Astrocyte of the spinal cord (primary cell): Measurements from ENCODE around the gene PIBF1.
"Not testable (repeated sequence)": the region's sequence is repeated elsewhere in the genome, so short reads cannot be mapped to it uniquely, and the experiment has no call there.

Experiments used
- DNase-seq: peaks from one replicate; pipeline ENCODE4 v3.0.0; 2011; ENCODE audit warnings: low read depth, low spot score
- H3K4me3 ChIP-seq: 2 replicates; pipeline ENCODE4 v1.5.1; 2011; ENCODE audit warnings: low read depth, mild to moderate bottlenecking, low read length, moderate library complexity
- in situ Hi-C: cut with HindIII; loops from 2 replicates; pipeline ENCODE4 v1.10.0; 2017; ENCODE audit warnings: low sequenced_read_pairs
- TF ChIP-seq, protein P1 (sequence below): IDR thresholded peaks from 2 replicates; pipeline ENCODE4 v1.5.1; 2012; ENCODE audit warnings: low read depth, mild to moderate bottlenecking, low read length, inconsistent platforms

PIBF1 gene

DNA sequence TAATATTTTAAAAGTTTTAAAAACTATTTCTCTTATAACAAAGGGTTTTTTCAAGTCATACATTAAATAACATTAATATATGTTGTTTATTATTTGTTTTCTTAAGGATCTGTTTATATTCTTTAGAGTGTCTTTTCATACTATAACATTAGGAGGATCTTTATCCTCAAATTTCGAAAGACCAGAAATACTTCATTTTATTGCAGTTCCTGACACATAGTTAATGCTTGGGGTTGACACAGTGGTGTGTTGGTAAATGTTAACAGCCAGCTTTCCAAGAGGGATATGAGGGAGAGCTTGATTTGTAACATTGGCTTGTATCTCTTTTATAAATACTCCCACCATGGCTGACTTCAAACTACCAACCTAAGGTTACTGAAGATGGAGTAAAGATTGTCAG lies 150.3 kb downstream of the PIBF1 start:
- no peak for DNase-seq
- TF ChIP-seq, protein P1, sequence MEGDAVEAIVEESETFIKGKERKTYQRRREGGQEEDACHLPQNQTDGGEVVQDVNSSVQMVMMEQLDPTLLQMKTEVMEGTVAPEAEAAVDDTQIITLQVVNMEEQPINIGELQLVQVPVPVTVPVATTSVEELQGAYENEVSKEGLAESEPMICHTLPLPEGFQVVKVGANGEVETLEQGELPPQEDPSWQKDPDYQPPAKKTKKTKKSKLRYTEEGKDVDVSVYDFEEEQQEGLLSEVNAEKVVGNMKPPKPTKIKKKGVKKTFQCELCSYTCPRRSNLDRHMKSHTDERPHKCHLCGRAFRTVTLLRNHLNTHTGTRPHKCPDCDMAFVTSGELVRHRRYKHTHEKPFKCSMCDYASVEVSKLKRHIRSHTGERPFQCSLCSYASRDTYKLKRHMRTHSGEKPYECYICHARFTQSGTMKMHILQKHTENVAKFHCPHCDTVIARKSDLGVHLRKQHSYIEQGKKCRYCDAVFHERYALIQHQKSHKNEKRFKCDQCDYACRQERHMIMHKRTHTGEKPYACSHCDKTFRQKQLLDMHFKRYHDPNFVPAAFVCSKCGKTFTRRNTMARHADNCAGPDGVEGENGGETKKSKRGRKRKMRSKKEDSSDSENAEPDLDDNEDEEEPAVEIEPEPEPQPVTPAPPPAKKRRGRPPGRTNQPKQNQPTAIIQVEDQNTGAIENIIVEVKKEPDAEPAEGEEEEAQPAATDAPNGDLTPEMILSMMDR: no peak
- no peak overlapping the region for H3K4me3 ChIP-seq
- in situ Hi-C loops: no loop called here

DNA sequence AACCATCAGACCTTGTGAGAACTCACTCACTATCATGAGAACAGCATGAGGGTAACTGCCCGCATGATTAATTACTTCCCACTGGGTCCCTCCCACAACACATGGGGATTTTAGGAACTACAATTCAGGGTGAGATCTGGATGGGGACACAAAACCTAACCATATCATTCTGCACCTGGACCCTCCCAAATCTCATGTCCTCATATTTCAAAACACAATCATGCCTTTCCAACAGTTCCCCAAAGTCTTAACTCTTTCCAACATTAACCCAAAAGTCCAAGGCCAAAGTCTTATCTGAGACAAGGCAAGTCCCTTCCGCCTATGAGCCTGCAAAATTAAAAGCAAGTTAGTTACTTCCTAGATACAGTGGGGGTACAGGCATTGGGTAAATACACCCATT lies 164.3 kb downstream of the PIBF1 start:
- DNase-seq, H3K4me3 ChIP-seq, in situ Hi-C loops: not testable (repeated sequence)

DNA sequence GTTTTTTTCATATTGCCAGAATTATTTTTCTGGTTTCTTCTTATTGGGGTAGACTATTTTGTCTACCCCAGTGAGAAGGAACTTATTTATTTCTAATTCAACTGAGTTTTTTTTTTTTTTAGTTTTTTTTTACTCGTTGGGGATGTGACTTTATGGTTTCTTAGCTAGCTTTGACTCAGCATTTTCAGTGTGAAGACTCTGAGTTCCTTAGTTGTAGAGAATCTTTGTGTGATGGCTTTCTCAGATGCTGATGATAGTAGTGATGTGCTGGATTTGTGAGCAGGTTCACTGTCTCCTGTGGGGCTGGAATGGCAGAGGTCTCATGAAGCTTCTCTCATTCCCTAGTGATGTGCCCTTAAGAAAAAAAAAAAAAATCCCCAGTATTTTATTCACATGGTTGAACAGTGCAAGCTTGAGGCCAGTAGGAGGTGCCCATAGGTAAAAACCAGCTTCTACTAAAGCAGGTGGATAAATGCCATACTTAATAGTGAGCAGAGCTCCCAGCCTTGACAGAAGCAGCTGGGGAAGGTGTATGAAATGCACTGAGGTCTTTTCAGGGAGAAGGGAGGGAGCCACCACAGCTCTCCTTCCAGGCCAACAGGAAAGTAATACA lies 170.7 kb downstream of the PIBF1 start:
- in situ Hi-C loops: no loop called here
- no peak overlapping the region for H3K4me3 ChIP-seq
- DNase-seq: no peak
- TF ChIP-seq, protein P1: no peak

DNA sequence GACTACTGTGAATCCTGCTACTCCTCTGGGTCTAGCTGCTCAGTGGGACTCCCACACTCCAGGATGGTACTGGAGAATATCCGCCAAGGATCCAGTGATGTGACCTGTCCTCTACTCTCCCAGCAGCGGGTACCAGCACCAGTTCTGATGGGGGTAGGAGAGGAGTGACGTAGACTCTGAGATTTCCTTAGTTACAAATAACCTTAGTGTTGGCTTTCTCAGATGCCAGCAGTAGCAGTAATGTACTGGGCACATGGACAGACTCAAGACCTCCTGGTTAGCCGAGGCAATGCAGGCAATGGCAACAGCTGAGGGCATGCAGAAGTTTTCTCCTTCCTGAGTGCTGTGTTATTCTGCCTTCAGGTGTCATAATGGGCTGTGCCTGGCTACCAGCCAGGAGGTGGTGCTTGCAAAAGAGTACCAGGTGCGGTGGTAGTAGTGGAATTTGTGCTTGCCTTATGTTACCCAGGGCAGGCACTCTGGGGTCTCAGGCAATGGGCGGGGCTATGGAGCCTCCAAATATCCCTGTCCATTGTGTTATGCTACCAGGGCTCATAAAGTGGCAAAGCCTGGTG lies 171.5 kb downstream of the PIBF1 start:
- no peak for DNase-seq
- TF ChIP-seq, protein P1: no peak
- no peak overlapping the region for H3K4me3 ChIP-seq
- in situ Hi-C loops: no loop called here

DNA sequence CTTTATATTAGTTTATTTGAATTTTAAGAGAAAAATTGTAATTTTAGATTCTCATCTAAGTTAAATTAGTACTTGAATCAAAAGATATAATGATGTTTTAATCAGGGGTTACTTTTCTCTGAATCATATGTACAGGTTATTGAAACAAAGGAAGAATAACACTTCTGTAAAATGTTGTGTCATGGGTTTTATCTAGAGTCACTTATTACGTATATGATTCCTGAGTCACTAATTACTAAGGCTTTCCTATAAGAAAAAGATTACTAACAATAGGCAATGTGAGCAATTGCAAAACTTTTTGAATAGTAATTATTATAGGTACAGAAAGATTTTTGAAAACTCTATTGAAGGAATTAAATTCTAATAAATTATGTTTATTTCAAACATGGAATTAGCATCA lies 177.7 kb downstream of the PIBF1 start:
- DNase-seq: peak; percentile 24
- TF ChIP-seq, protein P1: no peak
- in situ Hi-C loops: no loop called here
- no peak overlapping the region for H3K4me3 ChIP-seq

DNA sequence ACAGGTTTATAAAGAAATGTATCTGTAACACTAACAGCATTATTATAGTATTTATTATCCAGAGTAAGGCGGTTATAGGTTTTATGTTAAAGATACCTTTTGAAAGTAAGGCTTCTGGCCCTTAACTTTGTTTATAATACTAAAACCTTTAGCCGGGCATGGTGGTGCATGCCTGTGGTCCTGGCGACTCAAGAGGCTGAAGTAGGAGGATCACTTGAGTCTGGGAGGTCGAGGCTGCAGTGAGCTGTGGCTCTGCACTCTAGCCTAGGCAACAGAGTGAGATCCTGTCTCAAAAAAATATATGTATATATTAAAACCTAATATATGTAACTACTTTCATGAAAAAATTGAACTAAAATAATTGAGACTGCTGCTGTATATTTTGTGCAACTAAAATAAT lies 178.2 kb downstream of the PIBF1 start:
- in situ Hi-C loops: no loop called here
- TF ChIP-seq, protein P1: no peak
- H3K4me3 ChIP-seq: no peak overlapping the region
- DNase-seq: no peak

DNA sequence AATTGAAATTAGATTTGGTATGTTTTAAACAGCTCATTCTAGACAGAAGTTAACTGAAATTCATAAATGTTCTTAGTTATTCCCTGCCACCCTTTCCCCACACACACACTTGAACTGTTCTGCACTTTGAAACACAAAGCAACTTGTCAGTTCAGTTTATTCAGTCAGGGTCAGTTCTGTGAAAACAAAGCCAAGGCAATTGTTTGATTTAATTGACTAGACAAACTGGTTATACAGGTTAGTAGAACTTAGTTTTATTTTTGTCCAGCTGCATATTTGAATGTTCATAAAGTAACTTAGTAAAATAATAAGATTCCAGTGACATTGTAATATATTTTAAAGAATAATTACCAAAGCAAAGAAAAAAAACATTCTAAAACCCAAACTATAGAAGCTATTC lies 178.6 kb downstream of the PIBF1 start:
- TF ChIP-seq, protein P1: no peak
- in situ Hi-C loops: no loop called here
- no peak for DNase-seq
- no peak overlapping the region for H3K4me3 ChIP-seq
